ENCODE measurements around the gene KCNN2.

GRCh38 chr5:114458726-114459125, 96.9 kb downstream of the KCNN2 start:
- TF ChIP-seq CTCF (IDR thresholded peaks at IDR 0.05) (no peak), POLR2A (IDR thresholded peaks at IDR 0.05) (no peak)
